ENCODE measurements around the gene TXK.

TXK gene

GRCh38 chr4:48102303-48102702, 31.7 kb downstream of the TXK start:
- no peak for FAIRE-seq

- no peak for FAIRE-seq
Measured at GRCh38 chr4:48100256-48100655, 33.8 kb downstream of the TXK start.

- FAIRE-seq = no peak
Measured at GRCh38 chr4:48095441-48095840, 38.6 kb downstream of the TXK start.

- no peak for FAIRE-seq
Measured at GRCh38 chr4:48093991-48094416, 40.0 kb downstream of the TXK start.

GRCh38 chr4:48090621-48091020, 43.4 kb downstream of the TXK start:
- no peak for FAIRE-seq

- no peak for FAIRE-seq
Measured at GRCh38 chr4:48085821-48086589, 48.0 kb downstream of the TXK start.

- no peak for FAIRE-seq
Measured at GRCh38 chr4:48082956-48083355, 51.1 kb downstream of the TXK start.

- FAIRE-seq = no peak
Measured at GRCh38 chr4:48081196-48081595, 52.9 kb downstream of the TXK start.

- FAIRE-seq = no peak
Measured at GRCh38 chr4:48079972-48080391, 54.1 kb downstream of the TXK start.

GRCh38 chr4:48078862-48079655, 55.0 kb downstream of the TXK start:
- FAIRE-seq = no peak

- no peak for FAIRE-seq
Measured at GRCh38 chr4:48078425-48078824, 55.6 kb downstream of the TXK start.

GRCh38 chr4:48074657-48075056, 59.4 kb downstream of the TXK start:
- FAIRE-seq = no peak

GRCh38 chr4:48073567-48074103, 60.4 kb downstream of the TXK start:
- FAIRE-seq = no peak

- no peak for FAIRE-seq
Measured at GRCh38 chr4:48071191-48071590, 62.9 kb downstream of the TXK start.

- no peak for FAIRE-seq
Measured at GRCh38 chr4:48069026-48069425, 65.0 kb downstream of the TXK start.

GRCh38 chr4:48068182-48068581, 65.9 kb downstream of the TXK start:
- no peak for FAIRE-seq

GRCh38 chr4:48067536-48067935, 66.5 kb downstream of the TXK start:
- no peak for FAIRE-seq

GRCh38 chr4:48065587-48066052, 68.4 kb downstream of the TXK start:
- FAIRE-seq = no peak

- no peak for FAIRE-seq
Measured at GRCh38 chr4:48064349-48064748, 69.7 kb downstream of the TXK start.

GRCh38 chr4:48058617-48059530, 75.2 kb downstream of the TXK start:
- no peak for FAIRE-seq

- no peak for FAIRE-seq
Measured at GRCh38 chr4:48051078-48051477, 83.0 kb downstream of the TXK start.

- FAIRE-seq = no peak
Measured at GRCh38 chr4:48049483-48049882, 84.6 kb downstream of the TXK start.

GRCh38 chr4:48047896-48048295, 86.2 kb downstream of the TXK start:
- FAIRE-seq = no peak

Data from G401.6 (cell line).